ENCODE data around the gene CELF5.

GRCh38 chr19:3295581-3295980, 71.1 kb downstream of the CELF5 start:
- TF ChIP-seq POLR2A (IDR thresholded peaks at IDR 0.05): no peak
- no peak for TF ChIP-seq CTCF (IDR thresholded peaks at IDR 0.05)

Data from esophagus squamous epithelium (tissue), 4 donors.